GM19467 (cell line): ENCODE data around the gene MYO1E.
"Not testable (repeated sequence)": the region's sequence is repeated elsewhere in the genome, so short reads cannot be mapped to it uniquely, and the experiment has no call there.

Source experiments
- ATAC-seq: cut with Tn5 transposase; IDR thresholded peaks from one replicate; pipeline ENCODE4 v1.9.1; 2021; ENCODE audit warnings: mild to moderate bottlenecking, moderate library complexity; ENCODE audit not compliant: unreplicated experiment

MYO1E gene

DNA sequence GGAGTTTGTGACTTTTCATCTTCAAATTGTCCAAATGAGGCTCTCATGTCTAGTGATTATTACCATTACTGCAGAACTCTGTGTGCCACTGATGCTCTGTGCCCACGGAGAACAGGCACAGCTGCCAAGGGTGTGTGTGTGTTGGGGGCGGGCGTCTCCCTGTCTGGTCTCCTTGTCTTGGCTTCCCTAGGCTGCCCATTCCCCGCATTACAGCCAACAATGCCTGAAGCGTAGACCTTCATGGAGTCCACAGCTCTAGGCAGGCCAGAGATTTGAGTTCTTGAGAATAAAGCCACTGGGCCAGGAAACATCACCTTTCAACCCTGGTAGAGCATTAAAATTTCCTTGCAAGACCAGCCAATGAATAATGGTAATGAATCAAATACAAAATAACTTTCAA, 225.0 kb downstream of the MYO1E start:
- no peak for ATAC-seq

- not testable (repeated sequence) for ATAC-seq
Measured at GRCh38 chr15:59144594-59144993, 228.1 kb downstream of the MYO1E start.

GRCh38 chr15:59143281-59143680, 229.4 kb downstream of the MYO1E start:
- no peak for ATAC-seq

DNA sequence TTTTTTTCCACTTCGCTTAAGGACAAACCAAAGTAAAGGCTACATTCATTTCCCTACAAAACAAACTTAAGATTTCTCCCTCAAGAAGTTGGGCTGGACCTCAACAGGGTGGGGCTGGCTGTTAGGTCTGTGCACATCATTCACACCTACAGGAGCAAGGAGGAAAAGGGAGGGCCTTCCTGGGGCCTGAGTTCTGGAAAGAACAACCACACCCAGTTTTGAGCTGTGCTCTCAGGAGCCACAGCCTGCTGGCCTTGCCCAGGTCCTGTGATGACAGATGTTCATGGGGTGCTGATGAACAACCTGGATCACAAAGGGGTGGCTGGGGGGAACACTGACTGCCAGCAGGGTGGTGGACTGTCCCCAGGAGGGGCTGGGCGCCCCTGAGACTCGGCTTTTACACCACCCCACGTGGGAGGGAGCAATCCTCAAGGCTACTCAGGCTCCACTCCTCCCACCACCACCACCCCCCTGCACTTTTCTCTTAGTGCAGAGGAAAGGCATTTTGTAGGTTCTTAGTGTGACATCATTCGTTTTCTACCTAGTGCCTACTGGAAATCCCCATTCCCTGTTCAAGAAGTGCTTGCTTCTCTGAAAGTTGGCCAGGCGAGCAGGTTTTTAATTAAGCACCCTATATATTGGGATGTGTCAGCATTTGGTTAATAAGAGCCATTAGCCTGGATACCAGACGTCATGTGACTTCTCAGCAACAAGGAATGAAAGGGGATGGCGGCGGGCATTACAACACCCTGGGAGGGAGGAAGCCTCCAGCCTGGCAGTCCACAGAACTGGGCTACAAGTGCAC, 232.0 kb downstream of the MYO1E start:
- no peak for ATAC-seq

DNA sequence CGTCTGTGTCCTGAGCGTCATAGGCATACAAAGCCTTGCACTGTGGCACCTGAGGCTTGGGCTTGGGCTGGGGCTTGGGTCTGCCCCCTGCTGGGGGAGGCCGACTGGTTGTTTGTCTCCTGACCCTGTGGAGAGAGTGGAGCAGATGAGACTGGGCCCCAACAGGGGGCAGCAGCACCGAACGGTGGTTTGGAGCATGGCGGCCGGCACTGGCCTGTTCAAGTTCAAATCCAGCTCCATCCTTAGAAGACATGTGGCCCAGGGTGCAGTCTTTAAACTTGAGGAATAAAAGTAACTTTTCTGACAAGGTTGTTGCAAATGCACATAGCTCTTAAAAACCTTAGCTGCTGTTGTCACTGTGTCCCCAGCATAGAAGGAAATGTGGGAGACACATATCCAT, 234.4 kb downstream of the MYO1E start:
- no peak for ATAC-seq

GRCh38 chr15:59137566-59137965, 235.1 kb downstream of the MYO1E start:
- ATAC-seq = no peak

GRCh38 chr15:59133929-59134427, 238.7 kb downstream of the MYO1E start:
- no peak for ATAC-seq

- ATAC-seq = no peak
Measured at GRCh38 chr15:59131969-59132562, 240.6 kb downstream of the MYO1E start.

GRCh38 chr15:59131456-59131855, 241.2 kb downstream of the MYO1E start:
- ATAC-seq = no peak

GRCh38 chr15:59127255-59127654, 245.4 kb downstream of the MYO1E start:
- ATAC-seq = not testable (repeated sequence)

- ATAC-seq = not testable (repeated sequence)
Measured at GRCh38 chr15:59125683-59126082, 247.0 kb downstream of the MYO1E start.

GRCh38 chr15:59124261-59124660, 248.4 kb downstream of the MYO1E start:
- ATAC-seq = no peak

DNA sequence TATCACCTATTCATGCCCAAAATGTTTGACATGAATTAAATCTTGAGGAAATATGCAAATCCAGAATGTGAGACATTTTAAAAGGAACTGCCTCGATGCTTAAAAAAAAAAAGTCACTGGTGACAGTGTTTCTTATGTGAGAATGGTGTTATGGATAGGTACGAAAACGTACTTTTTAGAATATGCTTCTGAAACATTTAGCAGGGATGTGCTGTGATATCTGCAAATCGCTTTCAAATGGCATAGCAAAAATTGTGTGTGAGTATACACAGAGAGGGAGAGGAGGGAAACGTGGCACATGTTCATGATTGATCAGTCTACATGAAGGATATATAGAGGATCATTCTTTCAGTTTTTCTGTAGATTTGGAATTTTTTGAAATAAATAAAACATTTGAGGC, 251.7 kb downstream of the MYO1E start:
- no peak for ATAC-seq

- ATAC-seq = no peak
Measured at GRCh38 chr15:59119625-59120024, 253.0 kb downstream of the MYO1E start.

GRCh38 chr15:59116771-59117170, 255.9 kb downstream of the MYO1E start:
- ATAC-seq = no peak

GRCh38 chr15:59116141-59116540, 256.5 kb downstream of the MYO1E start:
- no peak for ATAC-seq

DNA sequence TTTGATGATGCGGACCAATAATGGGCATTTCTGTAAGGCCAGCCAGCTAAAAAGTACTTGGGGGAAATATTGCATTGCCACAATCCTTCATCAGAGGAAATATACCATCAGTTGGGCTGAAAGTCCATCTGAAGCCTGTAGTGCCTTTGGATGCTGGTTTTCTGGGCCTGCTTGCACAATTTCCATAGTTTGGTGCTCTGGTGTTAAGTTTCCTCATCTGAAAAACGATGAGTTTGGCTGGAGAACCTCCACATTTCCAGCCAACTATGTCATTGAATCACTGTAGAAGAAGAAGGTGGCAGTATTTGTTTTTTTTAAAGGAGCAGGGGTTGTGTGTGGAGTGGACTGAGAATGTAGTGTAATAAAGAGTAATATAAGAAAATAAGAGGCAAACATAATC, 257.6 kb downstream of the MYO1E start:
- no peak for ATAC-seq

DNA sequence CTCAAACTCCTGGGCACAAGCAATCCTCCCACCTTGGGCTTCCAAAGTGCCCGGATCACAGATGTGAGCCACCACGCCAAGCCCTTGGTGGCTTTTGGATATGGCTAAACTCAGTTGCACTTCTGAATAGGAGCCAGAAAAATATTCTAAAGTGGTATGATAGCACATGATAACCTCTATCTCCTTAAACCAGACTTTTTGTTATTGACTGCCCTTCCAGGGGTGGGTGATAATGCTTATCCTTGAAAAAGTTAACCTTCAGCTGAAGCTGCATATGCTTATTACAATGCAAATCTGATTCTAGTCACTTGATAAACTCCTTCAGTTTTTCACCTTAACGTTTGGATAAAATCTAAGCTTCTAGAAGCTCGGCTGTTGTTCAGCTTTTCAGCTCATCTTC, 261.4 kb downstream of the MYO1E start:
- no peak for ATAC-seq

GRCh38 chr15:59105854-59106253, 266.8 kb downstream of the MYO1E start:
- ATAC-seq = no peak

GRCh38 chr15:59104912-59105732, 267.5 kb downstream of the MYO1E start, which contains the start of gene CCNB2:
TSS of gene CCNB2 (plus strand) at chr15:59105146. CDS start at chr15:59105269, 123 bp downstream.
- ATAC-seq = peak; percentile 96

GRCh38 chr15:59104602-59104911, 268.1 kb downstream of the MYO1E start:
- ATAC-seq = no peak
